Thyroid gland (tissue), 4 donors: ENCODE measurements around the gene NR3C2.

Source experiments
- CTCF ChIP-seq, 6 experiments: fragments of 200-600 bp in 3 of 6; fragments of 450-650 bp in 3 of 6; sonication (generic) in 3 of 6; IDR thresholded peaks; one replicate each; pipeline ENCODE4 v1.5.1; 2016 to 2019; ENCODE audit warnings: antibody characterized with exemption in 6 of 6, mild to moderate bottlenecking in 2 of 6, inconsistent platforms in 1 of 6, moderate library complexity in 1 of 6
- POLR2A ChIP-seq, 2 donors: fragments of 450-650 bp; IDR thresholded peaks; one replicate each; pipeline ENCODE4 v1.6.1; 2017; ENCODE audit warnings: antibody characterized with exemption in 2 of 2, mild to moderate bottlenecking in 2 of 2, moderate library complexity in 1 of 2

GRCh38 chr4:148064451-148064850 is 377.8 kb downstream of the NR3C2 start:
- no peak for TF ChIP-seq CTCF (IDR thresholded peaks at IDR 0.05)
- TF ChIP-seq POLR2A (IDR thresholded peaks at IDR 0.05) = no peak
